Breast epithelium (tissue), 4 donors: Measurements from ENCODE around the gene PTPRN2. TPM values are rescaled to one million over a fixed set of nuclear protein-coding genes. Genes with fewer than 3 reads are reported as not detected.
"Not testable (repeated sequence)": the region's sequence is repeated elsewhere in the genome, so short reads cannot be mapped to it uniquely, and the experiment has no call there.

ENCODE experiments used
- DNase-seq, 2 donors: peaks; one replicate each; pipeline ENCODE4 v3.0.0-alpha.2; 2019; ENCODE audit warnings: low spot score in 2 of 2
- H3K27ac ChIP-seq, 2 donors: fragments of 200-600 bp; sonication (generic) in 1 of 2; one replicate each; pipeline ENCODE4 v1.5.1; 2016 to 2019; ENCODE audit warnings: mild to moderate bottlenecking in 1 of 2
- H3K27me3 ChIP-seq, 2 donors: fragments of 200-600 bp; sonication (generic) in 1 of 2; one replicate each; pipeline versions ENCODE4 v1.5.1 to v1.6.0; 2017 to 2019; ENCODE audit warnings: control low read depth in 1 of 2, mild to moderate bottlenecking in 1 of 2
- H3K36me3 ChIP-seq: fragments of 200-600 bp; one replicate; pipeline ENCODE4 v1.5.1; 2019
- H3K4me1 ChIP-seq, 2 donors: fragments of 200-600 bp; sonication (generic); one replicate each; pipeline ENCODE4 v1.5.1; 2016 to 2019; ENCODE audit warnings: control low read depth in 1 of 2
- H3K4me3 ChIP-seq, 3 donors: fragments of 200-600 bp; sonication (generic); 1 replicate in 2 of 3; 2 replicates in 1 of 3; pipeline ENCODE4 v1.5.1; 2016 to 2019; ENCODE audit warnings: mild to moderate bottlenecking in 3 of 3, moderate library complexity in 2 of 3
- H3K9me3 ChIP-seq, 2 donors: fragments of 200-600 bp; sonication (generic) in 1 of 2; one replicate each; pipeline ENCODE4 v1.5.1; 2016 to 2019; ENCODE audit warnings: control low read depth in 1 of 2
- CTCF ChIP-seq, 3 donors: fragments of 450-650 bp; IDR thresholded peaks; one replicate each; pipeline ENCODE4 v1.5.1; 2016 to 2017; ENCODE audit warnings: antibody characterized with exemption in 3 of 3, mild to moderate bottlenecking in 3 of 3, moderate library complexity in 3 of 3
- POLR2A ChIP-seq: fragments of 450-650 bp; IDR thresholded peaks from one replicate; pipeline ENCODE4 v1.6.1; 2016; ENCODE audit warnings: antibody characterized with exemption, mild to moderate bottlenecking, moderate library complexity
- POLR2AphosphoS5 ChIP-seq, 3 donors: sonication (generic); formaldehyde crosslinking; IDR thresholded peaks; one replicate each; pipeline ENCODE4 v1.6.1; 2017; ENCODE audit warnings: antibody characterized with exemption in 3 of 3
- intact Hi-C: fragments of 100-400 bp; cut with DNase I; formaldehyde crosslinking; loops from one replicate; pipeline ENCODE4 v1.15.1; 2023; ENCODE audit warnings: low total_unique reads
- total RNA-seq, 3 donors: library from RNA; depleted of rRNA; stranded (reverse); fragments of >200 nt; gene quantifications; one replicate each; pipeline ENCODE4 v1.1.0, GENCODE V29; 2016

Gene PTPRN2
- total RNA-seq, 3 donors from 2014 or later: 1.6 to 2.2 (median 2.2) TPM

- DNase-seq: no peak
- Histone ChIP-seq H3K36me3 (no peaks in the 10 kb centered on the region), H3K4me1 (no peaks in the 10 kb centered on the region), H3K9me3 (no peaks in the 10 kb centered on the region), H3K27me3 (no peaks in the 10 kb centered on the region), H3K27ac (no peak overlapping the region), H3K4me3 (no peak overlapping the region)
- intact Hi-C loops: no loop called here
- TF ChIP-seq POLR2AphosphoS5 (IDR thresholded peaks at IDR 0.05) (no peak), POLR2A (no peak)
These were observed 649.4 kb downstream of the PTPRN2 start for GRCh38 chr7:157938211-157938610.

- no peaks in the 10 kb centered on the region for H3K4me1 ChIP-seq
- H3K4me3 ChIP-seq: no peak overlapping the region
- no peak overlapping the region for H3K27ac ChIP-seq
- H3K36me3 ChIP-seq: no peaks in the 10 kb centered on the region
- intact Hi-C loops: no loop called here
- no peak for DNase-seq
- no peaks in the 10 kb centered on the region for H3K27me3 ChIP-seq
- no peak for TF ChIP-seq CTCF (IDR thresholded peaks at IDR 0.05)
- TF ChIP-seq POLR2A: no peak
- TF ChIP-seq POLR2AphosphoS5 (IDR thresholded peaks at IDR 0.05): no peak
- no peaks in the 10 kb centered on the region for H3K9me3 ChIP-seq
These were observed 650.2 kb downstream of the PTPRN2 start for GRCh38 chr7:157937406-157937805.

GRCh38 chr7:157936976-157937375, 650.6 kb downstream of the PTPRN2 start:
- no peak overlapping the region for H3K4me3 ChIP-seq
- DNase-seq: no peak
- no peaks in the 10 kb centered on the region for H3K9me3 ChIP-seq
- H3K27ac ChIP-seq: no peak overlapping the region
- H3K36me3 ChIP-seq: no peaks in the 10 kb centered on the region
- H3K4me1 ChIP-seq: no peaks in the 10 kb centered on the region
- intact Hi-C loops: no loop called here
- H3K27me3 ChIP-seq: no peaks in the 10 kb centered on the region
- no peak for TF ChIP-seq CTCF (IDR thresholded peaks at IDR 0.05)
- no peak for TF ChIP-seq POLR2AphosphoS5 (IDR thresholded peaks at IDR 0.05)
- TF ChIP-seq POLR2A: no peak

GRCh38 chr7:157935721-157936120, 651.9 kb downstream of the PTPRN2 start:
- H3K4me1 ChIP-seq, H3K36me3 ChIP-seq, DNase-seq, H3K27me3 ChIP-seq, H3K9me3 ChIP-seq, H3K27ac ChIP-seq, H3K4me3 ChIP-seq, intact Hi-C loops: not testable (repeated sequence)

- intact Hi-C loops, DNase-seq, H3K4me1 ChIP-seq, H3K36me3 ChIP-seq, H3K27ac ChIP-seq, H3K4me3 ChIP-seq, H3K9me3 ChIP-seq, H3K27me3 ChIP-seq: not testable (repeated sequence)
These were observed 654.1 kb downstream of the PTPRN2 start for GRCh38 chr7:157933219-157934155.

- intact Hi-C loops: no loop called here
- no peak overlapping the region for H3K4me3 ChIP-seq
- no peak overlapping the region for H3K27ac ChIP-seq
- H3K9me3 ChIP-seq: no peaks in the 10 kb centered on the region
- H3K36me3 ChIP-seq: no peaks in the 10 kb centered on the region
- H3K4me1 ChIP-seq: no peaks in the 10 kb centered on the region
- DNase-seq: no peak
- no peak for TF ChIP-seq POLR2A
- H3K27me3 ChIP-seq: peaks cover 0 to 9% of the 10 kb centered on the region in 2 donors
These were observed 655.0 kb downstream of the PTPRN2 start for GRCh38 chr7:157932498-157933218.

GRCh38 chr7:157930926-157931466, 656.6 kb downstream of the PTPRN2 start:
- H3K27me3 ChIP-seq: peaks cover 0 to 9% of the 10 kb centered on the region in 2 donors
- H3K27ac ChIP-seq: no peak overlapping the region
- H3K4me3 ChIP-seq: no peak overlapping the region
- intact Hi-C loops: no loop called here
- DNase-seq: no peak
- H3K36me3 ChIP-seq: no peaks in the 10 kb centered on the region
- H3K9me3 ChIP-seq: no peaks in the 10 kb centered on the region
- no peak for TF ChIP-seq POLR2A
- no peak for TF ChIP-seq POLR2AphosphoS5 (IDR thresholded peaks at IDR 0.05)
- TF ChIP-seq CTCF (IDR thresholded peaks at IDR 0.05): no peak
- no peaks in the 10 kb centered on the region for H3K4me1 ChIP-seq
